HL-60/S4 (cell line): Measurements from ENCODE around the gene PCDHGA7.
"Not testable (repeated sequence)": the region's sequence is repeated elsewhere in the genome, so short reads cannot be mapped to it uniquely, and the experiment has no call there.

Source experiments
- in situ Hi-C: fragments of 300-500 bp; cut with MboI; formaldehyde crosslinking; loops from 2 replicates; pipeline ENCODE4 v1.14.3; 2022; ENCODE audit warnings: low sequenced_read_pairs

The PCDHGA7 gene

GRCh38 chr5:141422742-141423291 lies 40.3 kb downstream of the PCDHGA7 start:
- in situ Hi-C loops: no loop called here

GRCh38 chr5:141427783-141428426 lies 45.4 kb downstream of the PCDHGA7 start:
- in situ Hi-C loops: no loop called here

- in situ Hi-C loops: no loop called here
These were observed 48.0 kb downstream of the PCDHGA7 start, which contains the start of gene PCDHGA12 for GRCh38 chr5:141430332-141431113. TSS of gene PCDHGA12 (plus strand) at chr5:141430507. CDS start at chr5:141430760, 253 bp downstream.

DNA sequence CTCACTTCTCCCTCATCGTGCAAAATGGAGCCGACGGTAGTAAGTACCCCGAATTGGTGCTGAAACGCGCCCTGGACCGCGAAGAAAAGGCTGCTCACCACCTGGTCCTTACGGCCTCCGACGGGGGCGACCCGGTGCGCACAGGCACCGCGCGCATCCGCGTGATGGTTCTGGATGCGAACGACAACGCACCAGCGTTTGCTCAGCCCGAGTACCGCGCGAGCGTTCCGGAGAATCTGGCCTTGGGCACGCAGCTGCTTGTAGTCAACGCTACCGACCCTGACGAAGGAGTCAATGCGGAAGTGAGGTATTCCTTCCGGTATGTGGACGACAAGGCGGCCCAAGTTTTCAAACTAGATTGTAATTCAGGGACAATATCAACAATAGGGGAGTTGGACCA lies 48.7 kb downstream of the PCDHGA7 start:
- in situ Hi-C loops: no loop called here

DNA sequence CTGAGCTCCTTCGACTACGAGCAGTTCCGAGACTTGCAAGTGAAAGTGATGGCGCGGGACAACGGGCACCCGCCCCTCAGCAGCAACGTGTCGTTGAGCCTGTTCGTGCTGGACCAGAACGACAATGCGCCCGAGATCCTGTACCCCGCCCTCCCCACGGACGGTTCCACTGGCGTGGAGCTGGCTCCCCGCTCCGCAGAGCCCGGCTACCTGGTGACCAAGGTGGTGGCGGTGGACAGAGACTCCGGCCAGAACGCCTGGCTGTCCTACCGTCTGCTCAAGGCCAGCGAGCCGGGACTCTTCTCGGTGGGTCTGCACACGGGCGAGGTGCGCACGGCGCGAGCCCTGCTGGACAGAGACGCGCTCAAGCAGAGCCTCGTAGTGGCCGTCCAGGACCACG lies 49.8 kb downstream of the PCDHGA7 start:
- in situ Hi-C loops: not testable (repeated sequence)

- in situ Hi-C loops: not testable (repeated sequence)
These were observed 50.2 kb downstream of the PCDHGA7 start for GRCh38 chr5:141432726-141433125.

DNA sequence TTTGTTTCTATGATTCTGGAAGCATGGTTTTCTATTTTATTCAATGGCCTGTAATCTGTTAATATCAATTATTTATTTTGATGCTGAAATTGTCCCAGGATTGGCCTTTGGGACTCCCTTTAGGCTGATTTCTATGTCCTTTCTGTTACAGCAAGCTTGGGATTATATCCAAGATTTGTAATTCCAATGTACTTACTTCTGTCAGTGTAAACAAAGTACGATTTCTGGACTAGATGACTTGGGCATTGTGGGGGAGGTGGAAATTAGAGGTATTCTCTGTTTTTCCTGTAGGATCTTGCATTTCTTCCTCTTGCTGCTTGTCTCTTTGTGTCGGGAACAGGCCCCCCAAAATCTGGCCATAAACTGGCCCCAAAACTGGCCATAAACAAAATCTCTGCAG lies 51.5 kb downstream of the PCDHGA7 start:
- in situ Hi-C loops: no loop called here
